ENCODE results near the gene HOXD10. TPM values are rescaled to one million over a fixed set of nuclear protein-coding genes. Genes with fewer than 3 reads are reported as not detected.

Gene HOXD10
- polyA plus RNA-seq, 1 donor from 2014 or later = not detected

DNA sequence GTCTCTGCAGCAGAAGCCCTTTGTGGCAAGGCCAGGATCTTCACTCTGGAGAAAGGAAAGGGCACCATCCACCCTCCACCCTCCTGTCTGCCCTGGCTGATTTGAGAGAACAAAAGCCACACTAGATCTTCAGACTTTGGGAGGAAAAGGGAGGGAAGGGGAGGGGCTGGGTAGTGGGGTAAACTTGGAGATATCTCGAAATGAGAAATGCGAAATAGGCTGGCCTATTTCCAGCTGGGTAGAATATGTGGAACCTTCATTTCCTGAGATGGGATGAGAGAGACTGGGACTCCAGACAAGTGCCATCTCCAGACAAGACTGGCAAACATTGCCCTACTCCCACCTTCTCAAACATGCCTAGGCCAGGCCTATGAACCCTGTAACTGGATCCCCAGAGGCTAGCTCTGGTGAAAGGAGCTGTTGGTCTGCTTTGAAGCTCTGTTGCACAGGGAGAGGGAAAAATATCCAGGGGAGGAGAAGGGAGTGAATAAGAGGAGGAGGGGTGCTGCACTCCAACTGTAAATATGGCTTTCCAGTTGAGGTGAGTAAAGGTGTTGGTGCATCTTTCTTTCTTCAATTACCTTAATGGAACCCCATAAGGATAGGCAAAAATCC lies 15.3 kb upstream of the HOXD10 start:
- H3K27ac ChIP-seq (ENCODE audit: low read length) = no peak overlapping the region
- no peak overlapping the region for H3K4me2 ChIP-seq (ENCODE audit: low read length)
- TF ChIP-seq RAD21 (conservative IDR thresholded peaks at IDR 0.05) (no peak), EZH2 (IDR thresholded peaks at IDR 0.05; ENCODE audit: borderline replicate concordance, insufficient read depth, low read length, poor library complexity, severe bottlenecking) (no peak), EP300 (conservative IDR thresholded peaks at IDR 0.05; ENCODE audit: poor library complexity, severe bottlenecking) (no peak), CTCF (IDR thresholded peaks at IDR 0.05; ENCODE audit: poor library complexity, severe bottlenecking) (no peak), SMC3 (conservative IDR thresholded peaks at IDR 0.05; ENCODE audit: poor library complexity) (no peak), TAF1 (IDR thresholded peaks at IDR 0.05; ENCODE audit: low read depth) (no peak), MXI1 (conservative IDR thresholded peaks at IDR 0.05; ENCODE audit: poor library complexity, severe bottlenecking) (no peak), REST (IDR thresholded peaks at IDR 0.05; ENCODE audit: borderline replicate concordance) (no peak), POLR2AphosphoS5 (IDR thresholded peaks at IDR 0.05) (no peak)
- H3K79me2 ChIP-seq (replicated peaks; ENCODE audit: insufficient read depth, low read length) = no peaks in the 10 kb centered on the region
- peaks cover 100% of the 10 kb centered on the region for H3K27me3 ChIP-seq (ENCODE audit: insufficient read depth, low read depth, low read length)
- H3K9ac ChIP-seq (ENCODE audit: low read length) = no peak overlapping the region
- H4K20me1 ChIP-seq (ENCODE audit: insufficient read depth) = no peaks in the 10 kb centered on the region
- H3K9me2 ChIP-seq (ENCODE audit: insufficient read depth, low read length) = no peaks in the 10 kb centered on the region
- no peak overlapping the region for H2AFZ ChIP-seq (ENCODE audit: low read depth, low read length)
- H3K9me3 ChIP-seq (ENCODE audit: low read length) = peaks cover 7% of the 10 kb centered on the region
- H3K36me3 ChIP-seq (ENCODE audit: insufficient read depth, low read length) = no peaks in the 10 kb centered on the region
- no peaks in the 10 kb centered on the region for H3F3A ChIP-seq (ENCODE audit: insufficient read depth, low read length, poor library complexity, severe bottlenecking)
- no peak overlapping the region for H3K4me3 ChIP-seq (ENCODE audit: low read length)

DNA sequence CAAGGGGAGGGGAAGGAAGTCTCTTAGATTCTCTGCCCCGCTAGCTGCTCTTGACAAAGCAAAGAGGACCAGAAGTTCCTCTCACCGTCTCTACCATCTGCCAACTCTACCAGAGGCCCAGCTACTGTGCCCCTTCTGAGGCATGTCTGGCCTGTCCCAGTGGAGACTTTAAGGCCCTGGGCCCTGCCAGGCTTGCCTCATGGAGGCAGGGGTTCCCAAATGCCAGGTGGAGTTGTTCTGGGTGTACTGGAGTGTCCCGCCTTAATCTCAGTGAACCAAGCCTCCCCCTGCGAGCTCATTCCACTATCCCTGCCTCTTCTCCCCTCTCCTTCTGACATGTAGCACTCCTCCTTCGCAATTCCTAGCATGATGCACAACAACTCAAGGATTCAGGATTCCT lies 14.7 kb upstream of the HOXD10 start:
- Histone ChIP-seq H3K27ac (ENCODE audit: low read length) (no peak overlapping the region), H3K27me3 (ENCODE audit: insufficient read depth, low read depth, low read length) (peaks cover 100% of the 10 kb centered on the region), H3K4me2 (ENCODE audit: low read length) (no peak overlapping the region), H2AFZ (ENCODE audit: low read depth, low read length) (no peak overlapping the region), H3F3A (ENCODE audit: insufficient read depth, low read length, poor library complexity, severe bottlenecking) (no peaks in the 10 kb centered on the region), H3K79me2 (replicated peaks; ENCODE audit: insufficient read depth, low read length) (no peaks in the 10 kb centered on the region), H3K4me3 (ENCODE audit: low read length) (no peak overlapping the region), H3K36me3 (ENCODE audit: insufficient read depth, low read length) (no peaks in the 10 kb centered on the region), H3K9me3 (ENCODE audit: low read length) (peaks cover 7% of the 10 kb centered on the region), H3K9ac (ENCODE audit: low read length) (no peak overlapping the region), H3K9me2 (ENCODE audit: insufficient read depth, low read length) (no peaks in the 10 kb centered on the region), H4K20me1 (ENCODE audit: insufficient read depth) (no peaks in the 10 kb centered on the region)
- TF ChIP-seq MXI1 (conservative IDR thresholded peaks at IDR 0.05; ENCODE audit: poor library complexity, severe bottlenecking) (no peak), TAF1 (IDR thresholded peaks at IDR 0.05; ENCODE audit: low read depth) (no peak), CTCF (IDR thresholded peaks at IDR 0.05; ENCODE audit: poor library complexity, severe bottlenecking) (no peak), EZH2 (IDR thresholded peaks at IDR 0.05; ENCODE audit: borderline replicate concordance, insufficient read depth, low read length, poor library complexity, severe bottlenecking) (no peak), REST (IDR thresholded peaks at IDR 0.05; ENCODE audit: borderline replicate concordance) (no peak), POLR2AphosphoS5 (IDR thresholded peaks at IDR 0.05) (no peak)
